GM12878 (cell line): ENCODE data around the gene TUBB1. TPM values are rescaled to one million over a fixed set of nuclear protein-coding genes. Genes with fewer than 3 reads are reported as not detected.

Source experiments
- ATAC-seq: fragments of 200-7000 bp; cut with Tn5 transposase; 3 replicates; pipeline ENCODE4 v1.9.1; 2020; ENCODE audit warnings: mild to moderate bottlenecking, moderate library complexity
- BruUV-seq: library from RNA; stranded (reverse); fragments of 400-500 nt; replicated peaks from 2 replicates; lab custom pipeline; 2021; lab: Mats Ljungman, UMichigan
- CTCF ChIA-PET: fragments of 300-600 bp; sonication (Branson Sonifier 250); formaldehyde crosslinking; extraction: SDS; loops from one replicate; lab custom pipeline; 2021; ENCODE audit warnings: inconsistent platforms; lab: Yijun Ruan, JAX
- POLR2A ChIA-PET: fragments of 350-600 bp; formaldehyde crosslinking; extraction: SDS; loops from one replicate; lab custom pipeline; 2021; ENCODE audit warnings: inconsistent platforms; lab: Charles Lee
- RAD21 ChIA-PET: fragments of 300-600 bp; sonication (Branson Sonifier 250); formaldehyde crosslinking; loops from one replicate; lab custom pipeline; 2023; ENCODE audit warnings: antibody characterized with exemption; ENCODE audit not compliant: unreplicated experiment; lab: Charles Lee
- SMC1A ChIA-PET: fragments of 300-600 bp; sonication (Branson Sonifier 250); formaldehyde crosslinking; loops from one replicate; lab custom pipeline; 2023; ENCODE audit not compliant: unreplicated experiment, uncharacterized antibody; lab: Charles Lee
- DNase-seq: peaks from one replicate; pipeline ENCODE4 v3.0.0-alpha.2; 2011; ENCODE audit warnings: low read depth, low spot score
- FAIRE-seq: peaks from 3 replicates; lab custom pipeline; 2011; peaks lifted over from hg19 to GRCh38; lab: Jason Lieb, UNC
- H2AFZ ChIP-seq: 2 replicates; pipeline ENCODE4 v1.6.0; 2011; ENCODE audit warnings: low read depth, low read length, control low read depth; ENCODE audit not compliant: control insufficient read depth
- H3K27ac ChIP-seq: 2 replicates; pipeline ENCODE4 v1.5.1; 2011; ENCODE audit warnings: control low read depth; ENCODE audit not compliant: control insufficient read depth, insufficient read depth
- H3K27me3 ChIP-seq, 2 experiments: replicated peaks in 1 of 2; 2 replicates each; pipeline versions ENCODE4 v1.6.0 to v1.6.1; 2011; ENCODE audit warnings: low read length in 1 of 2; ENCODE audit not compliant: control insufficient read depth in 2 of 2, insufficient read depth in 2 of 2
- H3K36me3 ChIP-seq, 2 experiments: 2 replicates each; pipeline ENCODE4 v1.5.1; 2011; ENCODE audit warnings: low read length in 1 of 2; ENCODE audit not compliant: control insufficient read depth in 2 of 2, insufficient read depth in 2 of 2
- H3K4me1 ChIP-seq: 2 replicates; pipeline ENCODE4 v1.6.1; 2011; ENCODE audit warnings: mild to moderate bottlenecking, low read length, moderate library complexity, mixed read lengths; ENCODE audit not compliant: control insufficient read depth, insufficient read depth
- H3K4me2 ChIP-seq: 2 replicates; pipeline ENCODE4 v1.6.0; 2011; ENCODE audit warnings: control low read depth; ENCODE audit not compliant: control insufficient read depth, insufficient read depth
- H3K4me3 ChIP-seq: fragments of 200-600 bp; sonication (generic); 2 replicates; pipeline ENCODE4 v1.5.1; 2016
- H3K79me2 ChIP-seq: 2 replicates; pipeline ENCODE4 v1.6.0; 2011; ENCODE audit warnings: low read length; ENCODE audit not compliant: control insufficient read depth, insufficient read depth
- H3K9ac ChIP-seq: 2 replicates; pipeline ENCODE4 v1.8.0; 2011; ENCODE audit warnings: low read length, control low read depth, mixed read lengths; ENCODE audit not compliant: control insufficient read depth, insufficient read depth
- H3K9me3 ChIP-seq: replicated peaks from 3 replicates; pipeline ENCODE4 v1.5.1; 2011; ENCODE audit warnings: mild to moderate bottlenecking, low read length; ENCODE audit not compliant: control insufficient read depth, insufficient read depth
- H4K20me1 ChIP-seq: 2 replicates; pipeline ENCODE4 v1.6.0; 2011; ENCODE audit not compliant: control insufficient read depth, insufficient read depth
- BCL3 ChIP-seq: IDR thresholded peaks from 2 replicates; pipeline ENCODE4 v1.6.1; 2011; ENCODE audit warnings: borderline replicate concordance, low read depth, mild to moderate bottlenecking, moderate library complexity, low read length; ENCODE audit not compliant: insufficient read depth, poor library complexity, severe bottlenecking
- E2F8 ChIP-seq: fragments of 450-650 bp; IDR thresholded peaks from 2 replicates; pipeline ENCODE4 v1.6.1; 2018; ENCODE audit warnings: mild to moderate bottlenecking, low read depth, moderate library complexity; ENCODE audit not compliant: partially characterized antibody
- ESRRA ChIP-seq: IDR thresholded peaks from 2 replicates; pipeline ENCODE4 v1.6.1; 2012; ENCODE audit warnings: mild to moderate bottlenecking, low read length, improper control_type of control experiment
- FOS ChIP-seq: IDR thresholded peaks from 3 replicates; pipeline ENCODE4 v1.6.1; 2011; ENCODE audit warnings: borderline replicate concordance; ENCODE audit not compliant: insufficient read length; ENCODE audit errors: extremely low read depth
- IRF5 ChIP-seq: fragments of 450-650 bp; IDR thresholded peaks from 2 replicates; pipeline ENCODE4 v1.6.1; 2017; ENCODE audit warnings: borderline replicate concordance
- KAT2A ChIP-seq: conservative IDR thresholded peaks from 2 replicates; pipeline ENCODE4 v1.6.1; 2011; ENCODE audit warnings: low read depth, low read length; ENCODE audit not compliant: control insufficient read depth
- PML ChIP-seq: IDR thresholded peaks from 2 replicates; pipeline ENCODE4 v1.6.1; 2012; ENCODE audit warnings: low read length, inconsistent platforms
- POLR2A ChIP-seq: IDR thresholded peaks from 2 replicates; pipeline ENCODE4 v1.6.1; 2011; ENCODE audit warnings: low read depth, mild to moderate bottlenecking, low read length
- WGBS: methylation state at CpG from one replicate; pipeline ENCODE4 v1.1.6; 2016; ENCODE audit warnings: low lambda C conversion rate; ENCODE audit not compliant: insufficient replicate concordance, insufficient coverage; ENCODE audit errors: missing lambda C conversion rate; 5-methylcytosine and 5-hydroxymethylcytosine counted together
- in situ Hi-C: fragments of 300-500 bp; cut with MboI; formaldehyde crosslinking; loops from 9 replicates; pipeline ENCODE4 v1.14.3; 2018; ENCODE audit warnings: mixed read lengths
- intact Hi-C: fragments of 100-400 bp; cut with micrococcal nuclease; formaldehyde crosslinking; loops from one replicate; pipeline ENCODE4 v1.14.2; 2022; ENCODE audit not compliant: unreplicated experiment
- polyA plus RNA-seq, 11 experiments: library from polyadenylated mRNA; depleted of rRNA in 4 of 11; unstranded in 6 of 11; stranded (reverse) in 5 of 11; fragments of >200 nt; fragmentation: Nextera tagmentation in 4 of 11; fragmentation: Illumina TruSeq in 1 of 11; extraction: Ambion mirVana in 4 of 11; extraction: Trizol in 1 of 11; gene quantifications; 1 replicate in 1 of 11; 2 replicates in 10 of 11; pipeline versions ENCODE4 v1.2.1 to v1.2.3, GENCODE V29; 2011 to 2016; ENCODE audit warnings: inconsistent platforms in 2 of 11, missing spikeins in 2 of 11, low read depth in 1 of 11
- total RNA-seq, 4 experiments: library from RNA; depleted of rRNA in 3 of 4; stranded (reverse); fragments of >200 nt in 3 of 4; fragmentation: Illumina TruSeq in 1 of 4; extraction: Trizol in 1 of 4; gene quantifications; 2 replicates each; pipeline versions ENCODE4 v1.2.1 to v1.2.3, GENCODE V29; 2013 to 2021

Gene TUBB1
- total and polyA plus RNA-seq, 10 of the 15 experiments (the other 5 are each of a cell fraction or from before 2014, with no cell fraction given): 0.02 to 0.20 (median 0.06) TPM; not detected in 3

- Histone ChIP-seq H3K9ac (no peak overlapping the region), H3K79me2 (peaks cover 5% of the 10 kb centered on the region), H3K4me2 (no peak overlapping the region), H3K4me1 (peaks cover 14% of the 10 kb centered on the region), H4K20me1 (peaks cover 3% of the 10 kb centered on the region), H3K27ac (no peak overlapping the region), H3K36me3 (peaks cover 47 to 57% of the 10 kb centered on the region in 2 experiments), H3K27me3 (no peaks in the 10 kb centered on the region), H3K9me3 (no peaks in the 10 kb centered on the region), H2AFZ (no peak overlapping the region), H3K4me3 (no peak overlapping the region)
- no TSS peak for BruUV-seq
- 97% methylated on average over 24 of the region's 24 CpGs for WGBS
- POLR2A ChIA-PET: interaction anchor here (0.7 kb wide), 1 partner anchor 25 kb away, joined by 3 read pairs; no protein-coding TSS in a partner anchor
- FAIRE-seq: no peak
- in situ Hi-C loops: no loop called here
- SMC1A ChIA-PET: no interaction called here
- no peak for ATAC-seq
- intact Hi-C loops: no loop called here
- DNase-seq: no peak
- TF ChIP-seq PML (no peak), E2F8 (no peak), IRF5 (no peak), POLR2A (peak; percentile 54; the same call in 1 of the 2 replicates), FOS (no peak), KAT2A (no peak), BCL3 (no peak), ESRRA (no peak)
- RAD21 ChIA-PET: interaction anchor here (1.6 to 1.8 kb wide), 2 partner anchors 15 to 90 kb away, joined by 4 to 5 read pairs; partner anchors contain the start of gene NELFCD
- CTCF ChIA-PET: no interaction called here
These were observed 22.0 kb upstream of the TUBB1 start for GRCh38 chr20:58997141-58997770.
